Colonic mucosa (tissue), 4 donors: ENCODE data around the gene DHX9. TPM values are rescaled to one million over a fixed set of nuclear protein-coding genes. Genes with fewer than 3 reads are reported as not detected.

Source experiments
- DNase-seq: peaks from one replicate; pipeline ENCODE4 v3.0.0-alpha.2; 2020
- H3K27ac ChIP-seq: fragments of 200-600 bp; one replicate; pipeline ENCODE4 v1.8.0; 2021
- H3K27me3 ChIP-seq: fragments of 200-600 bp; one replicate; pipeline ENCODE4 v1.8.0; 2021
- H3K36me3 ChIP-seq: fragments of 200-600 bp; one replicate; pipeline ENCODE4 v1.8.0; 2021
- H3K4me1 ChIP-seq: fragments of 200-600 bp; one replicate; pipeline ENCODE4 v1.8.0; 2021; ENCODE audit warnings: mild to moderate bottlenecking
- H3K4me3 ChIP-seq: fragments of 200-600 bp; one replicate; pipeline ENCODE4 v1.8.0; 2021
- H3K9ac ChIP-seq, 2 donors: one replicate each; pipeline ENCODE4 v1.7.0; 2013; ENCODE audit warnings: control low read depth in 2 of 2, low read depth in 2 of 2, low read length in 2 of 2
- H3K9me3 ChIP-seq: fragments of 200-600 bp; one replicate; pipeline ENCODE4 v1.8.0; 2021
- CTCF ChIP-seq: fragments of 200-600 bp; IDR thresholded peaks from one replicate; pipeline ENCODE4 v1.8.0; 2022; ENCODE audit warnings: antibody characterized with exemption, mild to moderate bottlenecking
- intact Hi-C: fragments of 100-400 bp; cut with DNase I; formaldehyde crosslinking; loops from one replicate; pipeline ENCODE4 v1.14.1; 2022
- total RNA-seq, 2 donors: library from RNA; stranded (reverse); fragmentation: NEBNext Ultra II Directional in 1 of 2; extraction: Animal tissue kit (Norgen Biotek cat#: 25700) in 1 of 2; gene quantifications; one replicate each; pipeline ENCODE4 v1.2.1, GENCODE V29; 2021
- donor health status: healthy.
- donor health status: DM: no; HTN: no; CAD: no.
- donor health status: DM: no; HTN: no; CAD: no.

Gene DHX9
- total RNA-seq, 2 donors from 2014 or later: 99.2 to 164 TPM

GRCh38 chr1:182811975-182812722 is 27.0 kb upstream of the DHX9 start:
- H3K36me3 ChIP-seq: no peaks in the 10 kb centered on the region
- intact Hi-C loops: no loop called here
- H3K4me1 ChIP-seq: no peaks in the 10 kb centered on the region
- TF ChIP-seq CTCF: no peak
- DNase-seq: no peak
- H3K4me3 ChIP-seq: no peak overlapping the region
- H3K27me3 ChIP-seq: no peaks in the 10 kb centered on the region
- H3K9me3 ChIP-seq: no peaks in the 10 kb centered on the region
- no peak overlapping the region for H3K27ac ChIP-seq
- no peak overlapping the region for H3K9ac ChIP-seq

GRCh38 chr1:182816863-182817262 is 22.3 kb upstream of the DHX9 start:
- Histone ChIP-seq H3K4me1 (no peaks in the 10 kb centered on the region), H3K9me3 (no peaks in the 10 kb centered on the region), H3K4me3 (no peak overlapping the region), H3K27ac (no peak overlapping the region), H3K9ac (no peak overlapping the region), H3K27me3 (no peaks in the 10 kb centered on the region), H3K36me3 (no peaks in the 10 kb centered on the region)
- no peak for TF ChIP-seq CTCF
- no peak for DNase-seq
- intact Hi-C loops: no loop called here

GRCh38 chr1:182817802-182818201 is 21.3 kb upstream of the DHX9 start:
- Histone ChIP-seq H3K36me3 (no peaks in the 10 kb centered on the region), H3K4me3 (no peak overlapping the region), H3K9ac (no peak overlapping the region), H3K27me3 (no peaks in the 10 kb centered on the region), H3K4me1 (no peaks in the 10 kb centered on the region), H3K27ac (no peak overlapping the region), H3K9me3 (no peaks in the 10 kb centered on the region)
- no peak for TF ChIP-seq CTCF
- DNase-seq: no peak
- intact Hi-C loops: no loop called here

GRCh38 chr1:182823220-182823619 is 15.9 kb upstream of the DHX9 start:
- H3K9me3 ChIP-seq: no peaks in the 10 kb centered on the region
- H3K9ac ChIP-seq: no peak overlapping the region
- H3K4me3 ChIP-seq: no peak overlapping the region
- no peak for TF ChIP-seq CTCF
- H3K36me3 ChIP-seq: no peaks in the 10 kb centered on the region
- intact Hi-C loops: no loop called here
- no peak overlapping the region for H3K27ac ChIP-seq
- DNase-seq: no peak
- no peaks in the 10 kb centered on the region for H3K27me3 ChIP-seq
- H3K4me1 ChIP-seq: no peaks in the 10 kb centered on the region

GRCh38 chr1:182826892-182827291 is 12.3 kb upstream of the DHX9 start:
- Histone ChIP-seq H3K36me3 (no peaks in the 10 kb centered on the region), H3K27ac (no peak overlapping the region), H3K27me3 (no peaks in the 10 kb centered on the region), H3K4me3 (no peak overlapping the region), H3K9me3 (no peaks in the 10 kb centered on the region), H3K9ac (no peak overlapping the region), H3K4me1 (no peaks in the 10 kb centered on the region)
- no peak for TF ChIP-seq CTCF
- intact Hi-C loops: no loop called here
- no peak for DNase-seq
